Kidney (tissue), 14 donors: Measurements from ENCODE around the gene ANO1. TPM values are rescaled to one million over a fixed set of nuclear protein-coding genes. Genes with fewer than 3 reads are reported as not detected.

ENCODE experiments used
- DNase-seq, 5 donors: peaks; one replicate each; pipeline ENCODE4 v3.0.0-alpha.2; 2013 to 2020
- FAIRE-seq: peaks from 2 replicates; lab custom pipeline; 2012; peaks lifted over from hg19 to GRCh38; lab: Jason Lieb, UNC
- H3K27ac ChIP-seq, 2 donors: one replicate each; pipeline ENCODE4 v1.7.0; 2013; ENCODE audit warnings: low read depth in 2 of 2, low read length in 2 of 2, inconsistent platforms in 1 of 2
- H3K27me3 ChIP-seq: one replicate; pipeline ENCODE4 v1.7.1; 2013; ENCODE audit warnings: low read length, inconsistent platforms; ENCODE audit not compliant: control insufficient read depth, insufficient read depth
- H3K36me3 ChIP-seq, 3 donors: one replicate each; pipeline versions ENCODE4 v1.7.0 to v1.7.1; 2013; ENCODE audit warnings: low read length in 3 of 3, control low read depth in 1 of 3, inconsistent platforms in 1 of 3; ENCODE audit not compliant: insufficient read depth in 3 of 3, control insufficient read depth in 2 of 3
- H3K4me1 ChIP-seq, 3 donors: one replicate each; pipeline versions ENCODE4 v1.7.0 to v1.7.1; 2013; ENCODE audit warnings: low read length in 3 of 3, inconsistent platforms in 1 of 3, low read depth in 1 of 3; ENCODE audit not compliant: control insufficient read depth in 2 of 3, insufficient read depth in 2 of 3
- H3K4me3 ChIP-seq, 3 donors: one replicate each; pipeline versions ENCODE4 v1.7.0 to v1.8.1; 2013; ENCODE audit warnings: low read length in 3 of 3, control low read depth in 1 of 3, inconsistent platforms in 1 of 3
- H3K9ac ChIP-seq, 3 donors: one replicate each; pipeline versions ENCODE4 v1.7.0 to v1.7.1; 2013; ENCODE audit warnings: low read length in 3 of 3, control low read depth in 1 of 3, inconsistent platforms in 1 of 3
- H3K9me3 ChIP-seq, 3 donors: one replicate each; pipeline versions ENCODE4 v1.7.0 to v1.7.1; 2013; ENCODE audit warnings: low read length in 3 of 3, control low read depth in 1 of 3, inconsistent platforms in 1 of 3; ENCODE audit not compliant: control insufficient read depth in 2 of 3, insufficient read depth in 1 of 3
- CTCF ChIP-seq: IDR thresholded peaks from 3 replicates; pipeline ENCODE4 v1.5.1; 2012; ENCODE audit warnings: mild to moderate bottlenecking, moderate library complexity, borderline replicate concordance; ENCODE audit not compliant: insufficient read depth; ENCODE audit errors: extremely low read depth
- intact Hi-C: fragments of 100-400 bp; cut with DNase I; formaldehyde crosslinking; loops from one replicate; pipeline ENCODE4 v1.11.1; 2022
- polyA plus RNA-seq: library from polyadenylated mRNA; stranded (reverse); fragments of 350-450 nt; fragmentation: Illumina TruSeq; extraction: RNeasy Lipid Tissue Mini Kit (QIAGEN cat#74804); gene quantifications from one replicate; pipeline ENCODE4 v1.2.3, GENCODE V29; 2014; ENCODE audit warnings: low read depth, low replicate concordance; ENCODE audit not compliant: insufficient read depth
- total RNA-seq: library from RNA; stranded (reverse); fragmentation: NEBNext Ultra II Directional; extraction: Animal tissue kit (Norgen Biotek cat#: 25700); gene quantifications from one replicate; pipeline ENCODE4 v1.2.1, GENCODE V29; 2021
- donor health status: control.
- donor health status: control.
- donor health status: control.
- donor health status: control.
- donor health status: control.
- donor health status: DM: yes; HTN: yes; CAD: no.
- donor health status: Normal renal cell carcinoma (clear cell type).

ANO1 gene
- total and polyA plus RNA-seq, 2 donors from 2014 or later, result 2.0 to 15.1 TPM

GRCh38 chr11:70176940-70177689, 99.0 kb downstream of the ANO1 start:
- TF ChIP-seq CTCF, result peak; percentile 17
- no peaks in the 10 kb centered on the region for H3K9me3 ChIP-seq
- no peaks in the 10 kb centered on the region for H3K36me3 ChIP-seq
- DNase-seq, result peak in 1 of 5 donors; percentile 63
- H3K27ac ChIP-seq, result no peak overlapping the region
- intact Hi-C loops, result no loop called here
- no peak for FAIRE-seq
- no peak overlapping the region for H3K4me3 ChIP-seq
- no peak overlapping the region for H3K9ac ChIP-seq
- no peaks in the 10 kb centered on the region for H3K27me3 ChIP-seq
- H3K4me1 ChIP-seq, result no peaks in the 10 kb centered on the region

- Histone ChIP-seq H3K9ac (no peak overlapping the region), H3K36me3 (no peaks in the 10 kb centered on the region), H3K4me3 (no peak overlapping the region), H3K27ac (no peak overlapping the region), H3K27me3 (no peaks in the 10 kb centered on the region), H3K4me1 (no peaks in the 10 kb centered on the region), H3K9me3 (no peaks in the 10 kb centered on the region)
- no peak for TF ChIP-seq CTCF
- DNase-seq (no peak), FAIRE-seq (no peak)
- intact Hi-C loops, result loop anchor here (10.0 kb wide), 1 partner anchor 256 kb away; no protein-coding TSS in a partner anchor
These were observed 102.8 kb downstream of the ANO1 start for GRCh38 chr11:70180906-70181305.

GRCh38 chr11:70182266-70182665, 104.1 kb downstream of the ANO1 start:
- no peak for TF ChIP-seq CTCF
- H3K27ac ChIP-seq, result no peak overlapping the region
- no peaks in the 10 kb centered on the region for H3K27me3 ChIP-seq
- no peaks in the 10 kb centered on the region for H3K9me3 ChIP-seq
- no peaks in the 10 kb centered on the region for H3K4me1 ChIP-seq
- no peak for FAIRE-seq
- no peak overlapping the region for H3K4me3 ChIP-seq
- no peak for DNase-seq
- H3K9ac ChIP-seq, result no peak overlapping the region
- intact Hi-C loops, result loop anchor here (10.0 kb wide), 1 partner anchor 257 kb away; no protein-coding TSS in a partner anchor
- no peaks in the 10 kb centered on the region for H3K36me3 ChIP-seq
